ENCODE results near the gene FREM2. TPM values are rescaled to one million over a fixed set of nuclear protein-coding genes. Genes with fewer than 3 reads are reported as not detected.

The FREM2 gene
- total RNA-seq, 1 experiment from 2014 or later, result not detected

- H3K27ac Mint-ChIP-seq (ENCODE audit: low read depth, unreplicated experiment), result no peak overlapping the region
- POLR2A ChIA-PET, result no interaction called here
- CTCF ChIA-PET, result no interaction called here
- no peak overlapping the region for H3K4me3 Mint-ChIP-seq (ENCODE audit: unreplicated experiment)
- peak; percentile 38 for DNase-seq (ENCODE audit: unreplicated experiment)
- no peaks in the 10 kb centered on the region for H3K4me1 Mint-ChIP-seq (ENCODE audit: insufficient read depth, unreplicated experiment)
- no TSS peak for BruUV-seq (replicated peaks)
- intact Hi-C loops (cut with micrococcal nuclease), result no loop called here
- TF ChIP-seq CTCF (IDR thresholded peaks at IDR 0.05; ENCODE audit: unreplicated experiment), result no peak
- H3K9me3 Mint-ChIP-seq (ENCODE audit: unreplicated experiment), result no peaks in the 10 kb centered on the region
- no peaks in the 10 kb centered on the region for H3K36me3 Mint-ChIP-seq (ENCODE audit: insufficient read depth, unreplicated experiment)
- H3K27me3 Mint-ChIP-seq (ENCODE audit: insufficient read depth, unreplicated experiment), result no peaks in the 10 kb centered on the region
Observed at GRCh38 chr13:38821770-38822551, 135.1 kb downstream of the FREM2 start.

- no peaks in the 10 kb centered on the region for H3K9me3 Mint-ChIP-seq (ENCODE audit: unreplicated experiment)
- H3K27ac Mint-ChIP-seq (ENCODE audit: low read depth, unreplicated experiment), result no peak overlapping the region
- H3K4me3 Mint-ChIP-seq (ENCODE audit: unreplicated experiment), result no peak overlapping the region
- TF ChIP-seq CTCF (IDR thresholded peaks at IDR 0.05; ENCODE audit: unreplicated experiment), result no peak
- POLR2A ChIA-PET, result no interaction called here
- BruUV-seq (replicated peaks), result no TSS peak
- intact Hi-C loops (cut with micrococcal nuclease), result no loop called here
- H3K4me1 Mint-ChIP-seq (ENCODE audit: insufficient read depth, unreplicated experiment), result no peaks in the 10 kb centered on the region
- H3K27me3 Mint-ChIP-seq (ENCODE audit: insufficient read depth, unreplicated experiment), result no peaks in the 10 kb centered on the region
- H3K36me3 Mint-ChIP-seq (ENCODE audit: insufficient read depth, unreplicated experiment), result no peaks in the 10 kb centered on the region
- DNase-seq (ENCODE audit: unreplicated experiment), result peak; percentile 5
- CTCF ChIA-PET, result interaction anchor here (0.6 to 1.1 kb wide), 3 partner anchors 96 to 117 kb away, joined by 3 read pairs; no protein-coding TSS in a partner anchor
Observed at GRCh38 chr13:38824342-38824741, 137.5 kb downstream of the FREM2 start.

- no TSS peak for BruUV-seq (replicated peaks)
- intact Hi-C loops (cut with micrococcal nuclease), result no loop called here
- ChIA-PET CTCF (no interaction called here), POLR2A (interaction anchor here (0.7 to 0.9 kb wide), 2 partner anchors 10 to 621 kb away, joined by 3 read pairs; no protein-coding TSS in a partner anchor)
- H3K36me3 Mint-ChIP-seq (ENCODE audit: insufficient read depth, unreplicated experiment), result no peaks in the 10 kb centered on the region
- H3K9me3 Mint-ChIP-seq (ENCODE audit: unreplicated experiment), result no peaks in the 10 kb centered on the region
- no peaks in the 10 kb centered on the region for H3K4me1 Mint-ChIP-seq (ENCODE audit: insufficient read depth, unreplicated experiment)
- H3K27ac Mint-ChIP-seq (ENCODE audit: low read depth, unreplicated experiment), result no peak overlapping the region
- H3K4me3 Mint-ChIP-seq (ENCODE audit: unreplicated experiment), result no peak overlapping the region
- no peak for DNase-seq (ENCODE audit: unreplicated experiment)
- H3K27me3 Mint-ChIP-seq (ENCODE audit: insufficient read depth, unreplicated experiment), result no peaks in the 10 kb centered on the region
- TF ChIP-seq CTCF (IDR thresholded peaks at IDR 0.05; ENCODE audit: unreplicated experiment), result no peak
Observed at GRCh38 chr13:38826182-38826813, 139.4 kb downstream of the FREM2 start.

GRCh38 chr13:38830442-38831045, 143.7 kb downstream of the FREM2 start:
- no peak for TF ChIP-seq CTCF (IDR thresholded peaks at IDR 0.05; ENCODE audit: unreplicated experiment)
- POLR2A ChIA-PET, result no interaction called here
- intact Hi-C loops (cut with micrococcal nuclease), result no loop called here
- H3K9me3 Mint-ChIP-seq (ENCODE audit: unreplicated experiment), result no peaks in the 10 kb centered on the region
- no TSS peak for BruUV-seq (replicated peaks)
- CTCF ChIA-PET, result interaction anchor here (0.8 kb wide), 1 partner anchor 1972 kb away, joined by 3 read pairs; no protein-coding TSS in a partner anchor
- H3K4me3 Mint-ChIP-seq (ENCODE audit: unreplicated experiment), result no peak overlapping the region
- DNase-seq (ENCODE audit: unreplicated experiment), result no peak
- H3K4me1 Mint-ChIP-seq (ENCODE audit: insufficient read depth, unreplicated experiment), result no peaks in the 10 kb centered on the region
- H3K27ac Mint-ChIP-seq (ENCODE audit: low read depth, unreplicated experiment), result no peak overlapping the region
- no peaks in the 10 kb centered on the region for H3K36me3 Mint-ChIP-seq (ENCODE audit: insufficient read depth, unreplicated experiment)
- H3K27me3 Mint-ChIP-seq (ENCODE audit: insufficient read depth, unreplicated experiment), result no peaks in the 10 kb centered on the region

Measured in MCF 10A (cell line).